ENCODE data around the gene CCDC92B. TPM values are rescaled to one million over a fixed set of nuclear protein-coding genes. Genes with fewer than 3 reads are reported as not detected.

Gene CCDC92B
- total RNA-seq, 3 donors from 2014 or later (not counting 1 experiment from before 2014, with no cell fraction given): not detected

- Mint-ChIP-seq H3K9me3 (no peaks in the 10 kb centered on the region), H3K4me1 (peaks cover 4 to 24% of the 10 kb centered on the region in 2 donors), H3K27me3 (ENCODE audit: low read depth in 2 of 2) (no peaks in the 10 kb centered on the region), H3K36me3 (no peaks in the 10 kb centered on the region), H3K4me3 (no peak overlapping the region), H3K27ac (no peak overlapping the region)
- DNase-seq (peak in 1 of 2 donors; percentile 12), ATAC-seq (no peak)
- WGBS (ENCODE audit: insufficient coverage): 94% methylated on average over 68 of the region's 71 CpGs
- H3K4me3 ChIP-seq (ENCODE audit: low read length): no peak overlapping the region
- H3K9me3 ChIP-seq (ENCODE audit: control insufficient read depth, insufficient read depth, low read length): no peaks in the 10 kb centered on the region
- peaks cover 28% of the 10 kb centered on the region for H3K36me3 ChIP-seq (ENCODE audit: control insufficient read depth, insufficient read depth, low read length)
- no peak for TF ChIP-seq CTCF (IDR thresholded peaks at IDR 0.05)
- H3K4me1 ChIP-seq (ENCODE audit: control insufficient read depth, insufficient read depth, low read length): peaks cover 49% of the 10 kb centered on the region
- no peaks in the 10 kb centered on the region for H3K27me3 ChIP-seq (ENCODE audit: control insufficient read depth, insufficient read depth, low read length)
- intact Hi-C loops (cut with micrococcal nuclease): no loop called here
- H3K27ac ChIP-seq (ENCODE audit: low read length): no peak overlapping the region
Observed at GRCh38 chr17:2691965-2692780, 57.3 kb downstream of the CCDC92B start.

DNA sequence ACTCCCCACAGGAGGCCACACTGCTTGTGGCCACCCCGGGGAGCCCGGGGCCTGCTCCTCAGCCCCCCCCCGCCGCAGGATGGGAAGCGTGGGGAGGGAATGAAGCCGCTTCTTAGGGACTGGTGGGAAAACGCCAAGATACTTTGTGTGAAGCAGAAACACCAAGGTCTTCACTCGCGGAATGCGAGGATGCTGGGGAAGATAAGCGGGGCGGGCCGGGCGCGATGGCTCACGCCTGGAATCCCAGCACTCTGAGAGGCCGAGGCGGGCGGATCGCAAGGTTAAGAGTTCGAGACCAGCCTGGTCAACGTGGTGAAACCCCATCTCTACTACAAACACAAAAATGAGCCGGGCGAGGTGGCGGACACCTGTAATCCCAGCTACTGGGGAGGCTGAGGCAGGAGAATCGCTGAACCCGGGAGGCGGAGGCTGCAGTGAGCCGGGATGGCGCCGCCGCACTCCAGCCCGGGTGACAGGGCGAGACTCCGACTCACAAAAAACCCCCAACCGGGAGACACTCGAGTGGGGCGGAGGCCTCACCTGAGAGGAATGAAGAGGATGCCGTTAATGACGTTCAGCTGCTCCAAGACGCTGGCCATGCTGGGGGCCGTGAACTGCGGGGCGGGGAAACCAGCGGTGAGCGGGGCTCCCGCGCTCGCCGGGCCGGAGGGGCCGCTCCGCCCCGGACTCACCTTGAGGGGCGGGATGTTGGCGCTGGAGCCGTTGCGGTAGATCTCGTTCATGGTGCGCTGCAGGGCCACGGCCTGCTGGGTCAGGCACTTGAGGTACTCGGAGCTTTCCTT, 58.2 kb downstream of the CCDC92B start:
- Histone ChIP-seq H3K27me3 (ENCODE audit: control insufficient read depth, insufficient read depth, low read length) (no peaks in the 10 kb centered on the region), H3K36me3 (ENCODE audit: control insufficient read depth, insufficient read depth, low read length) (peaks cover 22% of the 10 kb centered on the region), H3K4me3 (ENCODE audit: low read length) (no peak overlapping the region), H3K27ac (ENCODE audit: low read length) (no peak overlapping the region), H3K4me1 (ENCODE audit: control insufficient read depth, insufficient read depth, low read length) (peaks cover 49% of the 10 kb centered on the region), H3K9me3 (ENCODE audit: control insufficient read depth, insufficient read depth, low read length) (no peaks in the 10 kb centered on the region)
- 97% methylated on average over 62 of the region's 62 CpGs for WGBS (ENCODE audit: insufficient coverage)
- no peaks in the 10 kb centered on the region for H3K9me3 Mint-ChIP-seq
- peaks cover 4 to 24% of the 10 kb centered on the region in 2 donors for H3K4me1 Mint-ChIP-seq
- no peaks in the 10 kb centered on the region for H3K36me3 Mint-ChIP-seq
- no peak overlapping the region for H3K27ac Mint-ChIP-seq
- DNase-seq: peak in 1 of 2 donors; percentile 9
- no peak for TF ChIP-seq CTCF (IDR thresholded peaks at IDR 0.05)
- intact Hi-C loops (cut with micrococcal nuclease): no loop called here
- H3K4me3 Mint-ChIP-seq: no peak overlapping the region
- no peaks in the 10 kb centered on the region for H3K27me3 Mint-ChIP-seq (ENCODE audit: low read depth in 2 of 2)
- no peak for ATAC-seq

GRCh38 chr17:2690165-2691068, 59.0 kb downstream of the CCDC92B start:
- Histone ChIP-seq H3K36me3 (ENCODE audit: control insufficient read depth, insufficient read depth, low read length) (peaks cover 18% of the 10 kb centered on the region), H3K4me3 (ENCODE audit: low read length) (peak overlapping the region; percentile 29), H3K9me3 (ENCODE audit: control insufficient read depth, insufficient read depth, low read length) (no peaks in the 10 kb centered on the region), H3K27me3 (ENCODE audit: control insufficient read depth, insufficient read depth, low read length) (no peaks in the 10 kb centered on the region), H3K4me1 (ENCODE audit: control insufficient read depth, insufficient read depth, low read length) (peaks cover 49% of the 10 kb centered on the region), H3K27ac (ENCODE audit: low read length) (peak overlapping the region; percentile 46)
- WGBS (ENCODE audit: insufficient coverage): 82% methylated on average over 55 of the region's 55 CpGs
- DNase-seq: peak in 1 of 2 donors; percentile 12
- no peaks in the 10 kb centered on the region for H3K36me3 Mint-ChIP-seq
- no peak overlapping the region for H3K4me3 Mint-ChIP-seq
- no peak overlapping the region for H3K27ac Mint-ChIP-seq
- intact Hi-C loops (cut with micrococcal nuclease): no loop called here
- no peak for ATAC-seq
- no peaks in the 10 kb centered on the region for H3K9me3 Mint-ChIP-seq
- H3K4me1 Mint-ChIP-seq: peaks cover 4 to 24% of the 10 kb centered on the region in 2 donors
- no peaks in the 10 kb centered on the region for H3K27me3 Mint-ChIP-seq (ENCODE audit: low read depth in 2 of 2)
- no peak for TF ChIP-seq CTCF (IDR thresholded peaks at IDR 0.05)

Measured in natural killer cell (primary cell).